Effector memory CD8-positive, alpha-beta T cell (primary cell): ENCODE results near the gene ZC3H10.

Experiments used
- ATAC-seq: fragments of 150-1000 bp; cut with Tn5 transposase; replicated peaks from 2 replicates; pipeline ENCODE4 v1.10.0; 2021; ENCODE audit warnings: mild to moderate bottlenecking, moderate library complexity
- DNase-seq, 3 experiments: peaks; one replicate each; pipeline ENCODE4 v3.0.0; 2021
- H3K27ac Mint-ChIP-seq, 2 donors: one replicate each; pipeline ENCODE4 v1.8.0; 2022; ENCODE audit warnings: mild to moderate bottlenecking in 2 of 2, mixed read lengths in 2 of 2, moderate library complexity in 2 of 2
- H3K27me3 Mint-ChIP-seq, 2 donors: one replicate each; pipeline ENCODE4 v1.8.0; 2022; ENCODE audit warnings: mixed read lengths in 2 of 2
- H3K36me3 Mint-ChIP-seq: one replicate; pipeline ENCODE4 v1.8.0; 2022; ENCODE audit warnings: mild to moderate bottlenecking, moderate library complexity, mixed read lengths; ENCODE audit not compliant: insufficient read depth
- H3K4me1 Mint-ChIP-seq, 2 donors: one replicate each; pipeline ENCODE4 v1.8.0; 2022; ENCODE audit warnings: low read depth in 2 of 2, mixed read lengths in 2 of 2
- H3K4me3 Mint-ChIP-seq, 2 donors: one replicate each; pipeline ENCODE4 v1.8.0; 2022; ENCODE audit warnings: mild to moderate bottlenecking in 2 of 2, mixed read lengths in 2 of 2, moderate library complexity in 2 of 2
- H3K9me3 Mint-ChIP-seq, 2 donors: one replicate each; pipeline ENCODE4 v1.8.0; 2022; ENCODE audit warnings: mixed read lengths in 2 of 2

Gene ZC3H10

GRCh38 chr12:56084958-56085543 is 33.0 kb upstream of the ZC3H10 start:
- H3K36me3 Mint-ChIP-seq = peaks cover 3% of the 10 kb centered on the region
- no peak for DNase-seq

GRCh38 chr12:56086096-56086495 is 32.0 kb upstream of the ZC3H10 start:
- DNase-seq (no peak), ATAC-seq (no peak)
- Mint-ChIP-seq H3K4me1 (no peaks in the 10 kb centered on the region), H3K9me3 (no peaks in the 10 kb centered on the region), H3K4me3 (no peak overlapping the region), H3K27me3 (peaks cover 6 to 22% of the 10 kb centered on the region in 2 donors), H3K27ac (peak overlapping the region in 1 of 2 donors; percentile 55), H3K36me3 (peaks cover under 1% of the 10 kb centered on the region)

More at GRCh38 chr12:56084958-56085543, 33.0 kb upstream of the ZC3H10 start:
- Mint-ChIP-seq H3K4me3 (no peak overlapping the region), H3K27ac (peak overlapping the region in 1 of 2 donors; percentile 60), H3K27me3 (peaks cover 6 to 26% of the 10 kb centered on the region in 2 donors), H3K9me3 (no peaks in the 10 kb centered on the region), H3K4me1 (peaks cover under 1 to 1% of the 10 kb centered on the region in 2 donors)
- no peak for ATAC-seq

GRCh38 chr12:56086608-56087007 is 31.5 kb upstream of the ZC3H10 start:
- Mint-ChIP-seq H3K4me3 (no peak overlapping the region), H3K27ac (peak overlapping the region in 1 of 2 donors; percentile 55), H3K27me3 (peaks cover 6 to 17% of the 10 kb centered on the region in 2 donors), H3K4me1 (no peaks in the 10 kb centered on the region), H3K36me3 (no peaks in the 10 kb centered on the region), H3K9me3 (no peaks in the 10 kb centered on the region)
- DNase-seq = no peak
- no peak for ATAC-seq

- Mint-ChIP-seq H3K27ac (no peak overlapping the region), H3K4me3 (no peak overlapping the region), H3K4me1 (no peaks in the 10 kb centered on the region), H3K36me3 (no peaks in the 10 kb centered on the region), H3K9me3 (no peaks in the 10 kb centered on the region), H3K27me3 (peaks cover 6 to 10% of the 10 kb centered on the region in 2 donors)
- ATAC-seq (no peak), DNase-seq (no peak)
Measured at GRCh38 chr12:56087220-56087619, 30.8 kb upstream of the ZC3H10 start.

- H3K36me3 Mint-ChIP-seq = peaks cover under 1% of the 10 kb centered on the region
- H3K4me1 Mint-ChIP-seq = peaks cover 11 to 16% of the 10 kb centered on the region in 2 donors
Measured at GRCh38 chr12:56097738-56098137, 20.3 kb upstream of the ZC3H10 start.

GRCh38 chr12:56098592-56098991 is 19.5 kb upstream of the ZC3H10 start:
- Mint-ChIP-seq H3K36me3 (peaks cover 7% of the 10 kb centered on the region), H3K4me3 (no peak overlapping the region), H3K27me3 (peaks cover 8 to 13% of the 10 kb centered on the region in 2 donors), H3K27ac (no peak overlapping the region), H3K4me1 (peaks cover 19 to 25% of the 10 kb centered on the region in 2 donors), H3K9me3 (no peaks in the 10 kb centered on the region)
- no peak for ATAC-seq
- no peak for DNase-seq

More at GRCh38 chr12:56097738-56098137, 20.3 kb upstream of the ZC3H10 start:
- Mint-ChIP-seq H3K4me3 (no peak overlapping the region), H3K27me3 (peaks cover 13 to 22% of the 10 kb centered on the region in 2 donors), H3K9me3 (no peaks in the 10 kb centered on the region), H3K27ac (no peak overlapping the region)
- DNase-seq = no peak
- no peak for ATAC-seq

- Mint-ChIP-seq H3K9me3 (no peaks in the 10 kb centered on the region), H3K27me3 (peaks cover 0 to 1% of the 10 kb centered on the region in 2 donors), H3K4me3 (no peak overlapping the region), H3K27ac (peak overlapping the region in 1 of 2 donors; percentile 59), H3K36me3 (peaks cover 15% of the 10 kb centered on the region), H3K4me1 (peaks cover 28 to 37% of the 10 kb centered on the region in 2 donors)
- DNase-seq = no peak
- no peak for ATAC-seq
Measured at GRCh38 chr12:56099787-56100186, 18.3 kb upstream of the ZC3H10 start.

GRCh38 chr12:56101045-56101444 is 17.0 kb upstream of the ZC3H10 start:
- peaks cover 38 to 47% of the 10 kb centered on the region in 2 donors for H3K4me1 Mint-ChIP-seq
- ATAC-seq = no peak
- H3K36me3 Mint-ChIP-seq = peaks cover 18% of the 10 kb centered on the region
- H3K27me3 Mint-ChIP-seq = no peaks in the 10 kb centered on the region
- H3K4me3 Mint-ChIP-seq = no peak overlapping the region
- peak overlapping the region; percentile 93 to 94 for H3K27ac Mint-ChIP-seq
- no peak for DNase-seq
- H3K9me3 Mint-ChIP-seq = no peaks in the 10 kb centered on the region

- DNase-seq = no peak
- peaks cover 42 to 59% of the 10 kb centered on the region in 2 donors for H3K4me1 Mint-ChIP-seq
- ATAC-seq = no peak
- H3K9me3 Mint-ChIP-seq = no peaks in the 10 kb centered on the region
- H3K27ac Mint-ChIP-seq = peak overlapping the region; percentile 93 to 94
- H3K36me3 Mint-ChIP-seq = peaks cover 25% of the 10 kb centered on the region
- H3K4me3 Mint-ChIP-seq = peak overlapping the region; percentile 95 to 96
- H3K27me3 Mint-ChIP-seq = no peaks in the 10 kb centered on the region
Measured at GRCh38 chr12:56102683-56103065, 15.4 kb upstream of the ZC3H10 start.

GRCh38 chr12:56103066-56103711 is 14.9 kb upstream of the ZC3H10 start:
- peaks cover 30% of the 10 kb centered on the region for H3K36me3 Mint-ChIP-seq
- H3K27me3 Mint-ChIP-seq = no peaks in the 10 kb centered on the region
- DNase-seq (peak in 1 of 3 experiments; percentile 20), ATAC-seq (peak; percentile 21)
- peak overlapping the region; percentile 93 to 94 for H3K27ac Mint-ChIP-seq
- no peaks in the 10 kb centered on the region for H3K9me3 Mint-ChIP-seq
- H3K4me1 Mint-ChIP-seq = peaks cover 42 to 59% of the 10 kb centered on the region in 2 donors
- H3K4me3 Mint-ChIP-seq = peak overlapping the region; percentile 95 to 96

GRCh38 chr12:56103823-56104108 is 14.3 kb upstream of the ZC3H10 start:
- peak overlapping the region; percentile 95 to 96 for H3K4me3 Mint-ChIP-seq
- no peaks in the 10 kb centered on the region for H3K27me3 Mint-ChIP-seq
- no peak for ATAC-seq
- H3K4me1 Mint-ChIP-seq = peaks cover 42 to 59% of the 10 kb centered on the region in 2 donors
- peaks cover 36% of the 10 kb centered on the region for H3K36me3 Mint-ChIP-seq
- no peak for DNase-seq
- peak overlapping the region; percentile 93 to 94 for H3K27ac Mint-ChIP-seq
- no peaks in the 10 kb centered on the region for H3K9me3 Mint-ChIP-seq

GRCh38 chr12:56104109-56104814 is 13.8 kb upstream of the ZC3H10 start, which contains the start of gene PA2G4:
PA2G4 (plus strand) TSS chr12:56104559; CDS start chr12:56104738, 179 bp downstream.
- DNase-seq = peak; percentile 89 to 93 (median 91)
- H3K36me3 Mint-ChIP-seq = peaks cover 41% of the 10 kb centered on the region
- H3K4me3 Mint-ChIP-seq = peak within 1 kb of the TSS; percentile 95 to 96
- peak; percentile 84 for ATAC-seq
- H3K9me3 Mint-ChIP-seq = no peaks in the 10 kb centered on the region
- peaks cover 42 to 59% of the 10 kb centered on the region in 2 donors for H3K4me1 Mint-ChIP-seq
- H3K27ac Mint-ChIP-seq = peak within 1 kb of the TSS; percentile 93 to 94
- no peaks in the 10 kb centered on the region for H3K27me3 Mint-ChIP-seq

GRCh38 chr12:56104815-56105608 is 13.1 kb upstream of the ZC3H10 start:
- Mint-ChIP-seq H3K36me3 (peaks cover 48% of the 10 kb centered on the region), H3K27ac (peak overlapping the region; percentile 93 to 94), H3K9me3 (no peaks in the 10 kb centered on the region), H3K27me3 (no peaks in the 10 kb centered on the region), H3K4me3 (peak overlapping the region; percentile 95 to 96), H3K4me1 (peaks cover 42 to 59% of the 10 kb centered on the region in 2 donors)
- no peak for DNase-seq
- ATAC-seq = peak; percentile 0
